ENCODE measurements around the gene AARS1.

DNA sequence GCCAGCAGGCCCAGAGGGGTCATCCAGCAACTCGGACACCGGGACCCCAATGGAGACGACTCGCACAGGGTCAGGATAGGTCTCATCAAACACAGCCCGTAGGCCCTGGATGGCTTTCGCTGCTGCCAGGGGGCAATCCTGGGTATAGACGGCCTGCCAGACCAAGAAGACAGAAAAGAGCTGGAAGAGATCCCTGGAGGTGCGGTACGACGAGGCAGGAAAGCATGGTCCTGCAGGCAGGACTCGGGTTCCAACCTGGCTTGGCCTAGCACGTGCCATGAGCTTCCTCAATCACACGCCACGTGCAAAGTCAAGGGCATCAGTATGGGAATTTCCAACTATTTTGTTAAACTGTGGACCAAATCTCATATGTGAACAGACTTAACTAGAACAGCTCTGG lies 31.2 kb downstream of the AARS1 start:
- TF ChIP-seq, protein P1, sequence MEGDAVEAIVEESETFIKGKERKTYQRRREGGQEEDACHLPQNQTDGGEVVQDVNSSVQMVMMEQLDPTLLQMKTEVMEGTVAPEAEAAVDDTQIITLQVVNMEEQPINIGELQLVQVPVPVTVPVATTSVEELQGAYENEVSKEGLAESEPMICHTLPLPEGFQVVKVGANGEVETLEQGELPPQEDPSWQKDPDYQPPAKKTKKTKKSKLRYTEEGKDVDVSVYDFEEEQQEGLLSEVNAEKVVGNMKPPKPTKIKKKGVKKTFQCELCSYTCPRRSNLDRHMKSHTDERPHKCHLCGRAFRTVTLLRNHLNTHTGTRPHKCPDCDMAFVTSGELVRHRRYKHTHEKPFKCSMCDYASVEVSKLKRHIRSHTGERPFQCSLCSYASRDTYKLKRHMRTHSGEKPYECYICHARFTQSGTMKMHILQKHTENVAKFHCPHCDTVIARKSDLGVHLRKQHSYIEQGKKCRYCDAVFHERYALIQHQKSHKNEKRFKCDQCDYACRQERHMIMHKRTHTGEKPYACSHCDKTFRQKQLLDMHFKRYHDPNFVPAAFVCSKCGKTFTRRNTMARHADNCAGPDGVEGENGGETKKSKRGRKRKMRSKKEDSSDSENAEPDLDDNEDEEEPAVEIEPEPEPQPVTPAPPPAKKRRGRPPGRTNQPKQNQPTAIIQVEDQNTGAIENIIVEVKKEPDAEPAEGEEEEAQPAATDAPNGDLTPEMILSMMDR (IDR thresholded peaks at IDR 0.05), result no peak
- no peak for TF ChIP-seq POLR2A (IDR thresholded peaks at IDR 0.05)

Data from body of pancreas (tissue), 4 donors.